ENCODE data around the gene ZNF593.

Gene ZNF593

GRCh38 chr1:26145041-26145959, 24.4 kb upstream of the ZNF593 start:
- DNase-seq (ENCODE audit: low read depth, low spot score) = no peak
- H3K27ac ChIP-seq = no peak overlapping the region

GRCh38 chr1:26145960-26146294, 23.8 kb upstream of the ZNF593 start:
- no peak for DNase-seq (ENCODE audit: low read depth, low spot score)
- no peak overlapping the region for H3K27ac ChIP-seq

- no peak for DNase-seq (ENCODE audit: low read depth, low spot score)
- H3K27ac ChIP-seq = no peak overlapping the region
Observed at GRCh38 chr1:26148887-26149286, 20.8 kb upstream of the ZNF593 start.

- no peak for DNase-seq (ENCODE audit: low read depth, low spot score)
- H3K27ac ChIP-seq = no peak overlapping the region
Observed at GRCh38 chr1:26153966-26154532, 15.7 kb upstream of the ZNF593 start.

- no peak overlapping the region for H3K27ac ChIP-seq
- no peak for DNase-seq (ENCODE audit: low read depth, low spot score)
Observed at GRCh38 chr1:26154750-26155149, 15.0 kb upstream of the ZNF593 start.

- no peak overlapping the region for H3K27ac ChIP-seq
- DNase-seq (ENCODE audit: low read depth, low spot score) = no peak
Observed at GRCh38 chr1:26155370-26156284, 14.1 kb upstream of the ZNF593 start.

GRCh38 chr1:26156285-26157038, 13.2 kb upstream of the ZNF593 start:
- DNase-seq (ENCODE audit: low read depth, low spot score) = no peak
- no peak overlapping the region for H3K27ac ChIP-seq

- no peak overlapping the region for H3K27ac ChIP-seq
Observed at GRCh38 chr1:26158271-26158907, 11.3 kb upstream of the ZNF593 start.

GRCh38 chr1:26158908-26159742, 10.6 kb upstream of the ZNF593 start, which contains the start of gene FAM110D:
FAM110D (plus strand) TSS chr1:26159079; CDS start chr1:26161292, 2,213 bp downstream.
- DNase-seq (ENCODE audit: low read depth, low spot score) = no peak
- H3K27ac ChIP-seq = no peak within 1 kb of the TSS

More at GRCh38 chr1:26158271-26158907, 11.3 kb upstream of the ZNF593 start:
- DNase-seq (ENCODE audit: low read depth, low spot score) = no peak

GRCh38 chr1:26159743-26160039, 10.0 kb upstream of the ZNF593 start:
- H3K27ac ChIP-seq = no peak overlapping the region
- no peak for DNase-seq (ENCODE audit: low read depth, low spot score)

- no peak overlapping the region for H3K27ac ChIP-seq
- no peak for DNase-seq (ENCODE audit: low read depth, low spot score)
Observed at GRCh38 chr1:26160527-26161414, 8.9 kb upstream of the ZNF593 start.

GRCh38 chr1:26161415-26162219, 8.1 kb upstream of the ZNF593 start:
- DNase-seq (ENCODE audit: low read depth, low spot score) = no peak
- no peak overlapping the region for H3K27ac ChIP-seq

- no peak for DNase-seq (ENCODE audit: low read depth, low spot score)
- no peak overlapping the region for H3K27ac ChIP-seq
Observed at GRCh38 chr1:26162220-26162709, 7.4 kb upstream of the ZNF593 start.

- H3K27ac ChIP-seq = no peak overlapping the region
Observed at GRCh38 chr1:26163684-26164035, 6.0 kb upstream of the ZNF593 start.

GRCh38 chr1:26164036-26164860, 5.5 kb upstream of the ZNF593 start:
- no peak overlapping the region for H3K27ac ChIP-seq
- DNase-seq (ENCODE audit: low read depth, low spot score) = no peak

More at GRCh38 chr1:26163684-26164035, 6.0 kb upstream of the ZNF593 start:
- DNase-seq (ENCODE audit: low read depth, low spot score) = no peak
